Hematopoietic multipotent progenitor cell treated with erythropoietin and hydrocortisone succinate and interleukin-3 and kit ligand, for 4 days (in vitro differentiated cells): ENCODE measurements around the gene CYLD.

Experiments
- DNase-seq: peaks from one replicate; pipeline ENCODE4 v3.0.0-alpha.2; 2015

CYLD gene

GRCh38 chr16:50741781-50742575, at the start of gene CYLD:
Gene CYLD, plus strand, starts transcription at chr16:50742086. Its CDS starts 7,613 bp downstream, at chr16:50749699.
- DNase-seq = peak; percentile 100

- DNase-seq = no peak
Observed at GRCh38 chr16:50692644-50692998, 49.3 kb upstream of the CYLD start.

GRCh38 chr16:50692999-50693781, 48.7 kb upstream of the CYLD start, which contains the start of gene NOD2:
Gene NOD2, plus strand, starts transcription at chr16:50693606. Its CDS starts 5,890 bp downstream, at chr16:50699496.
- no peak for DNase-seq

- DNase-seq = no peak
Observed at GRCh38 chr16:50694206-50694605, 47.7 kb upstream of the CYLD start.

GRCh38 chr16:50695017-50696000, 46.6 kb upstream of the CYLD start:
- peak; percentile 55 for DNase-seq

GRCh38 chr16:50696126-50696525, 45.8 kb upstream of the CYLD start:
- no peak for DNase-seq

- peak; percentile 93 for DNase-seq
Observed at GRCh38 chr16:50696575-50697420, 45.1 kb upstream of the CYLD start.

GRCh38 chr16:50697421-50697715, 44.5 kb upstream of the CYLD start:
- DNase-seq = no peak

GRCh38 chr16:50697881-50698767, 43.8 kb upstream of the CYLD start:
- DNase-seq = no peak

GRCh38 chr16:50699326-50700159, 42.3 kb upstream of the CYLD start:
- DNase-seq = no peak

GRCh38 chr16:50702725-50703124, 39.2 kb upstream of the CYLD start:
- DNase-seq = peak; percentile 84

- no peak for DNase-seq
Observed at GRCh38 chr16:50704245-50704644, 37.6 kb upstream of the CYLD start.

- DNase-seq = no peak
Observed at GRCh38 chr16:50705436-50706110, 36.3 kb upstream of the CYLD start.

- DNase-seq = peak; percentile 45
Observed at GRCh38 chr16:50706250-50706649, 35.6 kb upstream of the CYLD start.

GRCh38 chr16:50708373-50709060, 33.4 kb upstream of the CYLD start:
- no peak for DNase-seq

- DNase-seq = peak; percentile 87
Observed at GRCh38 chr16:50709061-50709684, 32.7 kb upstream of the CYLD start.

GRCh38 chr16:50709980-50710379, 31.9 kb upstream of the CYLD start:
- DNase-seq = no peak

GRCh38 chr16:50711040-50711439, 30.8 kb upstream of the CYLD start:
- no peak for DNase-seq
